GM12878 (cell line): Measurements from ENCODE around the gene NLGN1. TPM values are rescaled to one million over a fixed set of nuclear protein-coding genes. Genes with fewer than 3 reads are reported as not detected.

Source experiments
- ATAC-seq: fragments of 200-7000 bp; cut with Tn5 transposase; 3 replicates; pipeline ENCODE4 v1.9.1; 2020; ENCODE audit warnings: mild to moderate bottlenecking, moderate library complexity
- BruUV-seq: library from RNA; stranded (reverse); fragments of 400-500 nt; replicated peaks from 2 replicates; lab custom pipeline; 2021; lab: Mats Ljungman, UMichigan
- CTCF ChIA-PET: fragments of 300-600 bp; sonication (Branson Sonifier 250); formaldehyde crosslinking; extraction: SDS; loops from one replicate; lab custom pipeline; 2021; ENCODE audit warnings: inconsistent platforms; lab: Yijun Ruan, JAX
- POLR2A ChIA-PET: fragments of 350-600 bp; formaldehyde crosslinking; extraction: SDS; loops from one replicate; lab custom pipeline; 2021; ENCODE audit warnings: inconsistent platforms; lab: Charles Lee
- RAD21 ChIA-PET: fragments of 300-600 bp; sonication (Branson Sonifier 250); formaldehyde crosslinking; loops from one replicate; lab custom pipeline; 2023; ENCODE audit warnings: antibody characterized with exemption; ENCODE audit not compliant: unreplicated experiment; lab: Charles Lee
- SMC1A ChIA-PET: fragments of 300-600 bp; sonication (Branson Sonifier 250); formaldehyde crosslinking; loops from one replicate; lab custom pipeline; 2023; ENCODE audit not compliant: unreplicated experiment, uncharacterized antibody; lab: Charles Lee
- DNase-seq: peaks from one replicate; pipeline ENCODE4 v3.0.0-alpha.2; 2011; ENCODE audit warnings: low read depth, low spot score
- FAIRE-seq: peaks from 3 replicates; lab custom pipeline; 2011; peaks lifted over from hg19 to GRCh38; lab: Jason Lieb, UNC
- H2AFZ ChIP-seq: 2 replicates; pipeline ENCODE4 v1.6.0; 2011; ENCODE audit warnings: low read depth, low read length, control low read depth; ENCODE audit not compliant: control insufficient read depth
- H3K27ac ChIP-seq: 2 replicates; pipeline ENCODE4 v1.5.1; 2011; ENCODE audit warnings: control low read depth; ENCODE audit not compliant: control insufficient read depth, insufficient read depth
- H3K27me3 ChIP-seq, 2 experiments: replicated peaks in 1 of 2; 2 replicates each; pipeline versions ENCODE4 v1.6.0 to v1.6.1; 2011; ENCODE audit warnings: low read length in 1 of 2; ENCODE audit not compliant: control insufficient read depth in 2 of 2, insufficient read depth in 2 of 2
- H3K36me3 ChIP-seq, 2 experiments: 2 replicates each; pipeline ENCODE4 v1.5.1; 2011; ENCODE audit warnings: low read length in 1 of 2; ENCODE audit not compliant: control insufficient read depth in 2 of 2, insufficient read depth in 2 of 2
- H3K4me1 ChIP-seq: 2 replicates; pipeline ENCODE4 v1.6.1; 2011; ENCODE audit warnings: mild to moderate bottlenecking, low read length, moderate library complexity, mixed read lengths; ENCODE audit not compliant: control insufficient read depth, insufficient read depth
- H3K4me2 ChIP-seq: 2 replicates; pipeline ENCODE4 v1.6.0; 2011; ENCODE audit warnings: control low read depth; ENCODE audit not compliant: control insufficient read depth, insufficient read depth
- H3K4me3 ChIP-seq: fragments of 200-600 bp; sonication (generic); 2 replicates; pipeline ENCODE4 v1.5.1; 2016
- H3K79me2 ChIP-seq: 2 replicates; pipeline ENCODE4 v1.6.0; 2011; ENCODE audit warnings: low read length; ENCODE audit not compliant: control insufficient read depth, insufficient read depth
- H3K9ac ChIP-seq: 2 replicates; pipeline ENCODE4 v1.8.0; 2011; ENCODE audit warnings: low read length, control low read depth, mixed read lengths; ENCODE audit not compliant: control insufficient read depth, insufficient read depth
- H3K9me3 ChIP-seq: replicated peaks from 3 replicates; pipeline ENCODE4 v1.5.1; 2011; ENCODE audit warnings: mild to moderate bottlenecking, low read length; ENCODE audit not compliant: control insufficient read depth, insufficient read depth
- H4K20me1 ChIP-seq: 2 replicates; pipeline ENCODE4 v1.6.0; 2011; ENCODE audit not compliant: control insufficient read depth, insufficient read depth
- EP300 ChIP-seq, 2 experiments: fragments of 150-350 bp in 1 of 2; IDR thresholded peaks; 2 replicates each; pipeline ENCODE4 v1.6.1; 2011 to 2012; ENCODE audit warnings: low read depth in 2 of 2, low read length in 2 of 2, borderline replicate concordance in 1 of 2, improper control_type of control experiment in 1 of 2, inconsistent platforms in 1 of 2; ENCODE audit not compliant: control insufficient read depth in 1 of 2
- HDGF ChIP-seq: fragments of 450-650 bp; IDR thresholded peaks from 2 replicates; pipeline ENCODE4 v1.6.1; 2016; ENCODE audit warnings: antibody characterized with exemption
- NR2F1 ChIP-seq: fragments of 450-650 bp; conservative IDR thresholded peaks from 2 replicates; pipeline ENCODE4 v1.6.1; 2017; ENCODE audit warnings: mild to moderate bottlenecking
- RCOR1 ChIP-seq: conservative IDR thresholded peaks from 2 replicates; pipeline ENCODE4 v1.6.1; 2012; ENCODE audit warnings: low read depth, low read length, improper control_type of control experiment
- YBX1 ChIP-seq: fragments of 450-650 bp; IDR thresholded peaks from 2 replicates; pipeline ENCODE4 v1.6.1; 2016; ENCODE audit warnings: antibody characterized with exemption
- WGBS: methylation state at CpG from one replicate; pipeline ENCODE4 v1.1.6; 2016; ENCODE audit warnings: low lambda C conversion rate; ENCODE audit not compliant: insufficient replicate concordance, insufficient coverage; ENCODE audit errors: missing lambda C conversion rate; 5-methylcytosine and 5-hydroxymethylcytosine counted together
- in situ Hi-C: fragments of 300-500 bp; cut with MboI; formaldehyde crosslinking; loops from 9 replicates; pipeline ENCODE4 v1.14.3; 2018; ENCODE audit warnings: mixed read lengths
- intact Hi-C: fragments of 100-400 bp; cut with micrococcal nuclease; formaldehyde crosslinking; loops from one replicate; pipeline ENCODE4 v1.14.2; 2022; ENCODE audit not compliant: unreplicated experiment
- polyA plus RNA-seq, 11 experiments: library from polyadenylated mRNA; depleted of rRNA in 4 of 11; unstranded in 6 of 11; stranded (reverse) in 5 of 11; fragments of >200 nt; fragmentation: Nextera tagmentation in 4 of 11; fragmentation: Illumina TruSeq in 1 of 11; extraction: Ambion mirVana in 4 of 11; extraction: Trizol in 1 of 11; gene quantifications; 1 replicate in 1 of 11; 2 replicates in 10 of 11; pipeline versions ENCODE4 v1.2.1 to v1.2.3, GENCODE V29; 2011 to 2016; ENCODE audit warnings: inconsistent platforms in 2 of 11, missing spikeins in 2 of 11, low read depth in 1 of 11
- total RNA-seq, 4 experiments: library from RNA; depleted of rRNA in 3 of 4; stranded (reverse); fragments of >200 nt in 3 of 4; fragmentation: Illumina TruSeq in 1 of 4; extraction: Trizol in 1 of 4; gene quantifications; 2 replicates each; pipeline versions ENCODE4 v1.2.1 to v1.2.3, GENCODE V29; 2013 to 2021
- TF ChIP-seq, protein P1 (sequence below): IDR thresholded peaks from 2 replicates; pipeline ENCODE4 v1.6.1; 2012; ENCODE audit warnings: low read depth, low read length, improper control_type of control experiment
- TF ChIP-seq, protein P2 (sequence below): IDR thresholded peaks from 2 replicates; pipeline ENCODE4 v1.6.1; 2012; ENCODE audit warnings: low read length, inconsistent platforms

NLGN1 gene
- total and polyA plus RNA-seq, 10 of the 15 experiments (the other 5 are each of a cell fraction or from before 2014, with no cell fraction given): not detected

DNA sequence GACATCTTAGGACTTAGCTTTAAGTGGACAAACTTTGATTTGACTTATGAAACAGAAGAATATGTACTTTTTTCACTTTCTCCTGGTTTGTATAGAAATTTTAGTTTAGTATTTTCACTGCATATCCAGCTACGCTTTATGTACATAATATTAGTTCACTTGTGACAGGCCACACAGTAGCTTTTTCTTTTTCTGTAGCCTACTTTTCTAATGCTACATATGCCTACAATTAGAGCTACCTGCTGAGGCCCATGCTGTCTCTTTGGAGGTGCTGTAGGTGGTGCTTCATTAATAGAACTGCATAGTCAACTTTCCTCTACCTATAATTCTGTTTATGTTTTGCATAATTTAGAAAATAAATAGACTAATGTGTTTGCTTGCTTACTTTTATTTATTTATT is 191.6 kb downstream of the NLGN1 start:
- Histone ChIP-seq H3K4me1 (no peaks in the 10 kb centered on the region), H3K9ac (no peak overlapping the region), H4K20me1 (no peaks in the 10 kb centered on the region), H3K27ac (no peak overlapping the region), H3K79me2 (no peaks in the 10 kb centered on the region), H3K36me3 (no peaks in the 10 kb centered on the region), H3K4me3 (no peak overlapping the region), H2AFZ (no peak overlapping the region), H3K4me2 (no peak overlapping the region), H3K9me3 (no peaks in the 10 kb centered on the region), H3K27me3 (peaks cover 0 to 2% of the 10 kb centered on the region in 2 experiments; a peak in 2 of 4 replicates)
- CTCF ChIA-PET: interaction anchor here (1.1 kb wide), 1 partner anchor 9 kb away, joined by 3 read pairs; no protein-coding TSS in a partner anchor
- RAD21 ChIA-PET: no interaction called here
- SMC1A ChIA-PET: no interaction called here
- intact Hi-C loops: no loop called here
- DNase-seq (no peak), FAIRE-seq (no peak), ATAC-seq (no peak)
- in situ Hi-C loops: no loop called here
- POLR2A ChIA-PET: no interaction called here
- BruUV-seq: no TSS peak
- no peak for TF ChIP-seq EP300 (IDR thresholded peaks at IDR 0.05; ENCODE audit: borderline replicate concordance in 1 of 2, control insufficient read depth in 1 of 2, low read depth in 2 of 2, low read length in 2 of 2)
- TF ChIP-seq RCOR1: no peak
- TF ChIP-seq, protein P1, sequence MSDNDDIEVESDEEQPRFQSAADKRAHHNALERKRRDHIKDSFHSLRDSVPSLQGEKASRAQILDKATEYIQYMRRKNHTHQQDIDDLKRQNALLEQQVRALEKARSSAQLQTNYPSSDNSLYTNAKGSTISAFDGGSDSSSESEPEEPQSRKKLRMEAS: no peak
- TF ChIP-seq NR2F1: no peak
- TF ChIP-seq, protein P2, sequence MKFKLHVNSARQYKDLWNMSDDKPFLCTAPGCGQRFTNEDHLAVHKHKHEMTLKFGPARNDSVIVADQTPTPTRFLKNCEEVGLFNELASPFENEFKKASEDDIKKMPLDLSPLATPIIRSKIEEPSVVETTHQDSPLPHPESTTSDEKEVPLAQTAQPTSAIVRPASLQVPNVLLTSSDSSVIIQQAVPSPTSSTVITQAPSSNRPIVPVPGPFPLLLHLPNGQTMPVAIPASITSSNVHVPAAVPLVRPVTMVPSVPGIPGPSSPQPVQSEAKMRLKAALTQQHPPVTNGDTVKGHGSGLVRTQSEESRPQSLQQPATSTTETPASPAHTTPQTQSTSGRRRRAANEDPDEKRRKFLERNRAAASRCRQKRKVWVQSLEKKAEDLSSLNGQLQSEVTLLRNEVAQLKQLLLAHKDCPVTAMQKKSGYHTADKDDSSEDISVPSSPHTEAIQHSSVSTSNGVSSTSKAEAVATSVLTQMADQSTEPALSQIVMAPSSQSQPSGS: no peak
- TF ChIP-seq YBX1: no peak
- TF ChIP-seq HDGF: no peak
- 20% methylated on average over 1 of the region's 1 CpG for WGBS
